Right forelimb (tissue), 1 donor: ENCODE measurements around the gene TBC1D16.
"Not testable (repeated sequence)": the region's sequence is repeated elsewhere in the genome, so short reads cannot be mapped to it uniquely, and the experiment has no call there.

Experiments used
- DNase-seq: peaks from one replicate; pipeline ENCODE4 v3.0.0-alpha.2; 2018

Gene TBC1D16

DNA sequence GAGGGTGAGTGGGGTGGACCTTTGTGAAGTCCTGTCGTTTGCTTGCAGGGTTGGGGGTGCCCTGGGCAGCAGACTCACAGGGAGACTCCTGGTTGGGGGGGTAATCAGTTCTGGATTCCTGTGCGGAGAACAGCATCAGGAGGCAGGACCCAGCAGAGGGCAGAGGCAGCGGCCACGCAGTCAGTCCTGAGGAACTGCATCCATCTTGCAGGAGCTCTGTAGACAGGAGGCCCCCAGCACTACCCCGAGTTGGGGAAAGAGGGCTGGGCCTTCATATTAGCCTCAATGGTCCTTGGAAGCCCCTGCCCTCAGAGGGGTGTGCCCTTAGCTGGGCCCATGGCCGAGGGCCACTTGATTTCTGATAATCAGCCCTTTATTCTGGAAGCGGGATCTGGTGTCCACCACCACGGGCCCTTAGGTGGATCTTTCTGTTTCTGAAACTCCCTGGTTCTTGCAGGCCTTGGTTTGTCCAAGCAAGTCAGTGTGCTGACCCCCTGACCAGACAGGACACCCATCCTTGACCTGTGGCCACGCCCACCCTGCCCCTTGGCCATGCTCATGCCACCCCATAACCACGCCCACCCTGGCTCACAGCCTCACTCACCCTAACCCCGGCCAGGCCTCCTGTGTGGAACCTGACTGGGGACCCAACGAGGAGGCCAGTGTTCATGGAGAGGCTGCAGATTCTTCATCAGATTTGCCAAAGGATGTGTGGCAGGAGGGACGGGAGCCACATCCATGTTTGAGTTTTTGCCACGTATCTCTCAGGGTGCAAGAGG is 122.9 kb downstream of the TBC1D16 start:
- no peak for DNase-seq

DNA sequence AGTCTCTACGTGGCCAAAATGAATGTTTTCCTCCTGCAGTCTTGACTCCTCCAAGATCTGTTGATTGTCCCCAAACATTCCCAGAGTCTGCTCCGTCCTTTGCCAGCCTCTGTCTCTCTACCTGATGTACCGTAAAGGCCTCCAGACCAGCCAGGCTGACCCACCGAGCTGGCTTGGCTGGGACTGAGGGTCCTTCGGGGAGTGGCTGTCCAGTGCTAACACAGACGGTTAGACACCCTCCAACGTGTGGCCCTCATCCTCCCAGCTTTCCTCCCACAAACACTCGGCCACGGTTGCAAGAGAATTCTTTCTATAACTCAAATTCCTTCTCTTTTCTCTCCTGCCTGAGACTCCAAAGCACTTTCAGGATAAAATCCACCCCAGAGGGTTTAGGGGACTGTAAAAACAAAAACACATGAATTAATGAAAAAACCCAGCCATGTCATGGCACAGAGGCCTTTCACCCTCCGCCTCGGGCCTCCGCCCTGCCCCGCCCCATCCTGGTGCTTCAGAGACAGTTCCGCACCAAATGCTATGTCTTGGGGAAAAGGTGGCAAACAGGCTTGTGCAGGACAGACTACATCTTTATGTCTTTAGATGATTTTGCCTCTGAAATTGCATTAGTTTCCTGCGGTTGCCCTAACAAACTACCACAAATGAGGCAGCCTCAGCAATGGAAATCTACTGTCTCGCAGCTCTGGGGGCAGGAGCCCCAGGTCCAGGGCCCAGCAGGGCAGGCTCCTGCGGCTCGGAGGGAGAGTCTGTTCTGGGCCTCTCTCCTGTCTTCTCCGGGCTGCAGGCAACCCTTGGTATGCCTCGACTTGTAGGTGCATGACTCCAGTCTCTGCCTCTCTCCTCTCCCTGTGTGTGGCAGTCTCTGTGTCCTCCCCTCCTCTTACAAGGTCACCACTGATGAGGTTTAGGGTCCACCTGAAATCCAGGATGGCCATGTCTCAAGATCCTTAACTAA is 124.0 kb downstream of the TBC1D16 start:
- DNase-seq: no peak

DNA sequence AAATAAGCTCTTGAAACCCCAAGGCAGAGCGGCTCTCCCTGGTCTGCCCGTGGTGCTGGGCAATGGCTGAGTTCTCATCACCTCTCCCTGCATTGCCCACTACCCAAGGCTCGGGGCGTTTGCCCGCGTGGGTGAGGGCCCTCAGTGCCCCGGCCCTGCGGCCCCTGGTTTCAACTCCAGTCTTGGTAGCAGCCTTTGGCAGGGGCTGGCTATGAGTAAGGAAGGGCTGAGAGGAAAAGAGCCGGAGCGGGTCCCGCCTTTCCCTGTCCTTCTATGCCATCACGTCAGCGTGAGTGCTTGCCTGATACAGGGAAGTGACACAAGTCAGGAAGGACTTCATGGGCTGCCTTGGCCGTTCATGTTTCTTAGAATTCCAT is 124.7 kb downstream of the TBC1D16 start:
- no peak for DNase-seq

DNA sequence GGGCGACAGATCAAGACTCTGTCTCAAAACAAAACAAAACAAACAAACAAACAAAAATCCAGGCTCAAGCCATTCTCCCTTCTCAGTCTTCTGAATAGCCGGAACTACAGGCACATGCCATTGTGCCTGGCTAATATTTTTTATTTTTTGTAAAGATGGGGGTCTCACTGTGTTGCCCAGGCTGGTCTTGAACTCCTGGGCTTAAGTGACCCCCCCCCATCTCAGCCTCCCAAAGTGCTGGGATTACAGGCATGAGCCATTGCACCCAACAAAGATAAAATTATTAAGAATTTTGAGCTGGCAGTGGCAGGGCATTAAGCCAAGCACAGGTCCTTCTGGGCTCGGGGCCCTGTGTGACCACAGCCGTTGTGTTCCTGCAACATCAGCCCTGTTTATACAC is 126.6 kb downstream of the TBC1D16 start:
- DNase-seq: peak; percentile 19

DNA sequence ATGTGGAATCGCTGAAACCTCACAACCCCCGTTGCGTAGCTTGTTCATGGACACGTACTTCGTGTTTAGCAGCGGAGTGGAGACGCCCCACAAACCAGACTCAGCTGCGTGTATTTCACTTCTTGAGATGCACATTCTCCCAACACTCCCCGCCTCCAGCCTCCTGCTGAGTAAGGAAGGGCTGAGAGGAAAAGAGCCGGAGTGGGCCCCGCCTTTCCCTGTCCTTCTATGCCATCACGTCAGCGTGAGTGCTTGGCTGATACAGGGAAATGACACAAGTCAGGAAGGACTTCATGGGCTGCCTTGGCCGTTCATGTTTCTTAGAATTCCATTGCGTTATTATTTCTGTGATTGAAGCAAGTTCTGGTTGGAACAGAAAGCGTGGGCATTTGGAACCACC is 127.8 kb downstream of the TBC1D16 start:
- DNase-seq: peak; percentile 48

DNA sequence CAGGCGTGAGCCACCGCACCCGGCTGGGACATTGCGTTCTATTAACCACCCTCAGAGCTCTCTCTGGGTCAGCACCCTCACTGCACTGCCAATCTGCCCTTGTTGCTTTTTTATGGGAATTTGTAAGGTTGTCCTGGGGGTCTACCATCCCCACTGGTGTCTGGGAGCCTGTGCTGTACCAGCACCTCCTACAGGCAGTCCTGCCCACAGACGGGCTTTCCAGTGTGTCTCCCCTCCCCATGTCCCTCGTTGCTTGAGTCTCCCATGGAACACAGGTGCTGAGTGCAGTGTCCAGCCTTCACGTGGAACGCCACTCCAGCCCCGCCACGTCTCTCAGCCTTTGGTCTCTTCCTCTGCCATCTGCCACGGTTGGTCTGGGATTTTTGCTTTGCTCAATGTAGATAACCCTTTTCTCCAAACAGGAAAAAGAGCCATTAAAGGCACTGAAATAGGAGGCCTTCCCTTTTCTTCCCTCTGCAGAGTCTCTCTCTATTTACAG is 128.4 kb downstream of the TBC1D16 start:
- DNase-seq: no peak

DNA sequence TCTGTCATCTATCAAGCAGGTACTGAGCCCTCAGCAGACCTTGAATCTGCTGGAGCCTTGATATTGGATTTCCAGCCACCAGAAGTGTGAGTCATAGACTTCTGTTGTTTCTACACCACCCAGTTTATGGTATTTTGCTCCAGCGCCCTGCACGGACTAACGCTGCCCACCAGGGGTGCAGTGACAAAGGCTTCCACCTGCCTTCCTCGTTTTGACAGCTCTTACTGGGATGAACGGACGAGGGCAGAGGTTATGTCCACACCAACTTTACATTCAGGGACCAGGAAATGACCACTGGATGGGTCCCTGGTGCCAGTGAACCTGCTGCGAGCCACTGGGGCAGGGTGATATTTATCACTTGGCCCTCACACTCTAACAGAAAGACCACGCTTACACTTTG is 129.8 kb downstream of the TBC1D16 start:
- DNase-seq: no peak

DNA sequence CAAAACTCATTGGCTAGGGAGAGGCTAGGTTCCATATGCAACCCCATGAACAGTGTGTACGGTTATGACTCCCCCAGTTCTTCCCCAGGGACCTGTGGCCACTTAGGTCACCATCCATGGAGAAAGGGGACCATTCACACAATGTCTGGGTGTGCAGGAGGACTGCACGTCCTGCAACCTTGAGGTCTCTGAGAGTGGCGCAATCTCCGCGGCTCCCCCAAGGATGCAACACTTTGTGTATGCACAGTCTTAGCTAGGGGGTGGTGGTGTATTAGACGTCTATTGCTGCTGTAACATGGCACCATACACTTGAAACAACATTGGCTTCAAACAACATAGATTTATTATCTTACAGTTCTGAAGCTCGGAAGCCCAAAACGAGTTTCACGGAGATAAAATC is 130.8 kb downstream of the TBC1D16 start:
- DNase-seq: no peak

DNA sequence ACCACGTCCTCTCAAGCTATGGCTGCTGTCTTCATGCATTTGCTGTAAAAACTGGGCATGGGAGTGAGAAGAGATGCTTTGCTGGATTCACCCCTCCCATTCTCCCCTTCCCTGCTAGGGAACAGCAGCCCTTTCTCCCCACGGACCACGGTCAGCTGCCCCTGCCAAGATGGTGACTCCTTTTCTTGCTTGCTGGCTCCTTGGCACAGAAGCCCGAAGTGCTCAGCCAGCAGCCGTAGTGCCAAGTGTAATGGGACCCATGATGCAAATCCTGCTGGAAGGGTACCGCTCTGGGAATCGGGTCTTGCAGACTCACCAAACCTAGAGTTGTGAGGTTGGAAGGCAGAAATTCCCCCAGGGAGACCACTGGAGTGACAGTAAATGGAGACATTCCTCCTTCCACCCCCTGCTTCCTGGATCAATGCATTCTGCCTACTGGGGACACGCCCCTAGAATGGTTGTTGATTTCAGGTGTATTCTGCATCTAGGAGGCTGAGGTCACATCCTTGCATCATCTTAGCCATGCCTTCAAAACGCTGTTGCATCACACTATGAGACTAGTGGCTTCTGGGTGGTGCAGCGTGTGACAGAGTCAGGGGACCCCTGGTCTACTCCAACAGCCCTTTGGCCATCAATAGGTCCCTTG is 133.4 kb downstream of the TBC1D16 start:
- peak; percentile 32 for DNase-seq

DNA sequence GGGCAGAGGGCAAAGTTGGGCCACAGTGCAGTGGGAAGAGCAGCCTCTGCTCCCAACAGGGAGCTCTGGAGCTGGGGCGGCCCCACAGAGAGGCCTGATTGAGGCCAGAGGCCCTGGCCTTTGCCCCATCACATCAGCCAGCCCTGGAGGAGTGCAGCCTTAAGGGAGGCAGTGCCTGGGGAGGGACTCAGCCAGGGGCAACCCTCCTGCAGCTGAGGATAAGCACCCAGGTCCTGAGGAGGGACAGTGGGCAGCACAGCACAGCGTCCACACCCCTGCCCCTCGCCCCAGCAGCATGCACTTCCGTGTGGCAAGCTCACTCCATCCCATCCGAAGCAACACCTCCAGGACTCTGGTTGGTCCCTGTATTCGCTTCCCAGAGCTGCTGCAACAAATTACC is 134.5 kb downstream of the TBC1D16 start:
- DNase-seq: no peak

DNA sequence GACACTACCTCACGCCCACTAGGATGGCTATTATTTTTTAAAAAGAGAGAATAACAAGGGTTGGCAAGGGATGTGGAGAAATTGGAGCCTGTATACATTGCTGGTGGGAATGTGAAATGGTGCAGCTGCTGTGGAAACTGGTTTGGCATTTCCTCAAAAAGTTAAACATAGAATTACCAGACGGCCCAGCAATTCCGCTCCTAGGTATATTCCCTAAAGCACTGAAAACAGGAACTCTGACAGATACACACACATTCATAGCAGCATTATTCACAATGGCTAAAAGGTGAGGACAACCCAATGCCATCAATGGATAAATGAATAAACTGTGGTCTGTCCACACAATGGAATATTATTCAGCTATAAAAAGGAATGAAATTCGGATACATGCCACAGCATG is 136.1 kb downstream of the TBC1D16 start:
- no peak for DNase-seq

DNA sequence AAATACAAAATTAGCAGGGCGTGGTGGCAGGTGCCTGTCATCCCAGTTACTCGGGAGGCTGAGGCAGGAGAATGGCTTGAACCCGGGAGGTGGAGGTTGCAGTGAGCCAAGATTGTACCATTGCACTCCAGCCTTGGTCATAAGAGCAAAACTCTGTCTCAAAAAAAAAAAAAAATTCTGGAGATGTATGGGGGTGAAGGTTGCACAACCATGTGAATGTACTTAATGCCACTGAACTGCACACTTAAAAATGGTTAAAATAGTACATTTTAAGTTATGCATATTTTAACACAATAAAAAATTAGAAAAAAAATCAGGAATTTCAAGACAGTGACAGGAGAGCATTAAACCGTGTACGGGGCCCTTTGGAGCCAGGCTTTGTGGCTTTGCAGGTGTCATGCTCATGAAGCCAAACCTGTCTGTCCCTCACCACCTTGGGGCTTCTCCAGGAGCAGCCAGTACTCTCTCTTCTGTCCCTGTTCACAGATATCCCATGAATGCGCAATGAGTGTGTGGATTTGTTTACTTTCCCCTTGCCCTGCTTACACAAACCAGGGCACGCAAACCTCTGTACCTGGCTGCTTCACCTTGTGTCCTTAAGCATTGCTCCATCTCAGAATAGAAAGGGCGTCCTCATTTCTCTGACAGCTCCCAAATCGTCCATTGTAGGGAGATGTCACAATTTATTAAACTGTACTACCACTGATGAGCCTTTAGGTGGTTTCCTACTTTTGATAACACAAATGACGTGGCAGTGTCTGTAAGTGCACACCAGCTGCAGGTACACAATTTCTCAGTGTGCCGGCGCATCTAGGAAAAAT is 138.2 kb downstream of the TBC1D16 start:
- DNase-seq: no peak

DNA sequence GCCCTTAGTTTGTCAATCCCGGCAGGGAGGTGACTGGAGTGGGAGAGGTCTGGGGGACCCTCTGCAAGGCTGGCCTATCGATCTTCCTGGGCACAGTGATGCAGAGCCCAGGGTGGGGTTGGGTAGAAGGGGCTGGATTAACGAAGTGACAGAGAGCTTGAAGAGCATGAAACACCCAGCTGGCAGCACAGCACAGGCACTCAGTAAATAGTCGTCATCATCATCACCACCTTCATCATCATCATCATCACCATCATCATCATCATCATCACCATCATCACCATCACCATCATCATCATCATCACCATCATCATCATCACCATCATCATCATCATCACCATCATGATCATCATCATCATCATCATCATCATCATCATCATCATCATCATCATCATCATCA is 142.2 kb downstream of the TBC1D16 start:
- DNase-seq: not testable (repeated sequence)

DNA sequence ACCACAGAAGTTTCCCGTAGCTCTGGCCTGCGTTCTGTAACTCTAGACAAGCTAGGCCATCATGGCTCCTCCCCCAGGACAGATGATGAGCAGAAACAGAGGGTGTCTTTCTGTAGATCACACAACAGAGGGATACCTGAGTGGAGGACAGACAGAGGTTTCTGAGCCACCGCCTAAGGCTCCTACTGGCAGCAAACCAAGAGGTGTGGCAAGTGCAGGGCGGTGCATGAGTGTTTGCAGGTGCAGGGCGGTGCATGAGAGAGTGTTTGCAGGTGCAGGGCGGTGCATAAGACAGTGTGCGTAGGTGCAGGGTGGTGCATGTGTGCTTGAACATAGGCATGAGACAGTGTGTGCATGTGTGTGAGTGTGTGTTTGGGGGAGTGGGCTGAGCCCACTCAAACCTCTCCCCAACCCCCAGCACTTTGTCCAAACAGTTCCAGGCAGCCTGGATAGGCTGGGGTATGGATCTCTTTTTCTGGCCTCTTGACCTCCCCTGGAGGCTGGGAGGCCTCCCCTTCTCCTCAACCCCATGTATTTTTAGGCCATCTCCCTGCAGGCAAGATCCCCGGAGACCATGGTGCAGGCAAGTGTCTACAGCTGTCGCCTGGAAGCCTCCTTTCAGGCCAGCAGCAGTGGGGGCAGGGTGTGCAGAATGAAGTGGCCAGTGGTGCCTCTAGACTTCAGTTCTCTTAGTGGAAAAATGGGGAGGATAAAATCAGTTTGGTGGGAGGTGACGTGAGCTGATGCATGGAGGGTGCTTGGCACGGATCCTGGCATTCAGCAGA is 143.0 kb downstream of the TBC1D16 start:
- DNase-seq: no peak

DNA sequence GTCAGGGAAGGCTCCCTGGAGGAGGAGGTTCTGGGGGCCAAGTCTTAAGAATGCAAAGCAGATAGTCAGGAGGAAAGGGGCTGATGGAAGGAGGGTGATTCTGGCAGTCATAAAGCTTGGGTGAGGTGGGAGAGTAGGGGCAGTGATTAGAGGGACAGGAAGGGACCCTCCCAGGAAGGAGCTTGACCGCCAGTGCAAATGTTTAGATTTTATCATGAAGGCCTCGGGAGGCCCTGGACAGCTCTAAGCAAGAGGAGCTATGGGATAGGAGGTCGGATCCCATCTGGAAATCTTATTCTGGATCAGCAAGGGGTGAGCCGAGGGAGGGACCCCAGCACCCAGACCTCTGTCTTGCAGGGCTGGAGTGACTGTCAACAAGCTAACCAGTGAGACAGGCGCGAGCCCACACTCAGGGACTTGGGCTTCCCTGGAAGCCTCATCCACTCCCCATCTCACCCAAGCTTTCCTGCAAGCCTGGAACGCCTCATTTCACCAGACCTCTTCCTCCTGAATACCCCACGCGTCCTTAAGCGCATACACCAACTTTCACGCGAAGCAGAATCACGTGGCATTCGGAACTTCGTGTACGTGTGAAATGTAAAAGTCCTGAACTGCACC is 144.4 kb downstream of the TBC1D16 start:
- no peak for DNase-seq

DNA sequence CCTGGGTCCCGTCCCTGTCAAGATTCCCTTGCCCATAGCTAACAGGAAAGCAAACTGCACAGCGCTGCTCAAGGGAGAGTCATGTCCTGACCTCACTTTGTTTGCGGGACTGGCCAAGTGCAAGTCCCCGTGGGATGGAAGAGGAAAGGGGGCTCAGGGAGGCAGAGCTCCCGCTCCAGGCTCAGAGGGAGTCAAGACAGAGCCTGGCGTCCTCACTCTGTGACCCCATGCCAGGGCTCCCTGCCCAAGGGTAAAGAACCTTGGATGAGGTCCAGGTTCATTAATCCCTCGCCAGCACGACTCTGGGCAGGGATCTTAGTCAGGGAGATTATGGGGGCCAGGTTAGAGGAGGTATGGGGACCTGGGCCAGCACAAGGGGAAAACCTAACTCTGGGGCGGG is 145.0 kb downstream of the TBC1D16 start:
- no peak for DNase-seq

DNA sequence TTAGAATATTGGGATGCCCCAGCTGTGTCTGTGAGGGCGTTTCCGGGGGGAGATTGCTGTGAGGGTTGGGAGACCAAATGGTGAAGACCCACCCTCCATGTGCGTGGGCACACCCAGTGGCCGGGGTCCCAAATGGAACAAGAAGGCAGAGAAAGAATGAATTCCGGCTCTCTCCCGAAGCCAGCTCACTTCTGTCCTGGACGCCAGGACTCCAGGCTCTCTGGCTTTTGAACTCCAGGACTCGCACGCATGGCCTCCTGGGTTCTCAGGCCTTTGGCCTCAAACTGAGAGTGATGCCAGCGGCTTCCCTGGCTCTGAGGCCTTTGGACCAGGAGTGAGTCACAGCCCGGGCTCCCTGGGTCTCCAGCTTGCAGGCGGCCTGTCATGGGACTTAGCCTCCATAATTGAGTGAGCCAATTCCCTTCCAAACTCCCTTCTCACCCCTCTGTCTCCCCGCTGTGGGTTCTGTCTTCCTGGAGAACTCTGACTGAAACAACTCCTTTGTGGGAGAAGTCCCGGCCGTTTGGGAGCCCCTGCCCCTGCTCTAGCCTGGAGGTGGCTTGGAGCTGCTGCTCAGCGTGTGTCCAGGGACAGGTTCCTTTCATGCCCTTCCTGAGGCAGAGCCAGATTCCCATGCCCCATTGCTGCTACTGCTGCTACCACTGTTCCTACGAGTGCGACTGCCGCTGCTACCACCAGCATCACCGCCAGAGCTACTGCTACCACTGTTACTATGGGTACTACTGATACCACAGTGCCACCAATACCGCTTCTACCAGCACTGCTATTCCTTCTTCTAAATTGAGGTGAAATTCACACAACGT is 146.6 kb downstream of the TBC1D16 start:
- DNase-seq: no peak

DNA sequence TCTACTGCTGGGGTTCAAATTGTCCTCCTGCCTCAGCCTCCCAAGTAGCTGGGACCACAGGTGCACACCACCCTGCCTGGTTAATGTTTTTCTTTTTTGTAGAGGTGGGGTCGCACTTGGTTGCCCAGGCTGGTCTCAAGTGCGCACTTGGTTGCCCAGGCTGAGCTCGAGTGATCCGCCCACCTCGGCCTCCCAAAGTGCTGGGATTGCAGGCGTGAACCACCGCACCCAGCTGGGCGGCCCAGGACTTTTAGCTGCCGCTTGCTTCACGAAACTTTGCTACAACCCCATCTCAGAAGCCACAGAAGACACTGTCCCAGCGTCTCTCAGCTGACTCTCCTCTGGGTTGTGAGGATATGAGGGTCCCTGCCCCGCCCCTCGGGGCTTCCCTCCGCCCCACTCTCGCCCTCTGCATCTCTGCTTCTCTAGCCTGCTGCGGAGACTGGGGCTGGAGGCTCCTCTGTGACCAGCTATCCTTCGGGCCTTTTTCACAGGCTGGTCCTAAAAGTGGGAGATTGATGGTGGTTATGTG is 147.6 kb downstream of the TBC1D16 start:
- DNase-seq: no peak

DNA sequence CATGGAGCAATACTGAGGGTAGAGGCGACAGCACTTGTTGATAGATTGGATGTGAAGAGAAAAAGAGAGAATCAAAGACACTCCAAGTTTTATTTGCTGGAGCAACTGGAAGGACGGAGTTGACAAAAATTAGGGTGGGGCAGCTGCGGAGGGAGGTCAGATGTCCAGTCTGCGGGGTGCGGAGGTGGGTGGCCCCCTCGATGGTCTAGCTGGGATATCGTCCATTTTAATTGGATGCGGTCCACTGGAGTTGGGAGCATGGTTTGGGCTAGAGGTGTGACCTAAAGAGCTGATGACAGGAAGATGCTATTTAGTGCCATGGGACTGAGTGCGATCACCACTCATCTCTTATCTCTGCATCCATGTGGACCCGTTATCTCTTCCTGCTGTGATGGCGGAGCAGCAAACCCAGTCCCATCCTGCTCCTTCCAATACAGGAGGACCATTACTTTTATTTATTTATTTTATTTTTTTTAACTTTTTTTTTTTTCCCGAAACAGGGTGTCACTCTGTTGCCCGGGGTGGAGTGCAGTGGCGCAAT is 148.2 kb downstream of the TBC1D16 start:
- no peak for DNase-seq

DNA sequence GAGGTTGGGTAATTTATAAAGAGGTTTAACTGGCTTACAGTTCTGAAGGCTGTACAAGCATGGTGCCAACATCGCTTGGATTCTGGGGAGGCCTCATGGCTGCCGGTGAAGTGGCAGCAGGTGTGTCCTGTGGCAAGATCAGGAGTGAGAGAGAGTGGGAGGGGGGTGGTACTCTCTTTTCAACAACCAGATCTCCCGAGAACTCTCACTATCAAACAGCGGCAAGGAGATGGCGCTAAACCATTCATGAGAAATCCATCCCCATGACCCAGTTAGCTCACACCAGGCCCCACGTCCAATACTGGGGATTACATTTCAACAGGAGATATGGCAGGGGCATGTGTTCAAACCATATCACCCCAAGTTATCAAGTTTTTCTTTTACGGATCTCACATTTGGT is 152.5 kb downstream of the TBC1D16 start:
- DNase-seq: no peak
